GM11168 (cell line): ENCODE results near the gene GPN1.
"Not testable (repeated sequence)": the region's sequence is repeated elsewhere in the genome, so short reads cannot be mapped to it uniquely, and the experiment has no call there.

Source experiments
- in situ Hi-C: fragments of 300-500 bp; cut with MboI; formaldehyde crosslinking; loops from one replicate; pipeline ENCODE4 v1.12.0; 2022; ENCODE audit warnings: low sequenced_read_pairs; ENCODE audit not compliant: unreplicated experiment

GPN1 gene

GRCh38 chr2:27626323-27626722, 2.5 kb upstream of the GPN1 start:
- in situ Hi-C loops = not testable (repeated sequence)

GRCh38 chr2:27626921-27627320, 1.9 kb upstream of the GPN1 start:
- in situ Hi-C loops = not testable (repeated sequence)

- in situ Hi-C loops = no loop called here
Observed at GRCh38 chr2:27627963-27628766, 685 bp upstream of the GPN1 start.

GRCh38 chr2:27630257-27630656, 1.4 kb downstream of the GPN1 start:
- in situ Hi-C loops = not testable (repeated sequence)

GRCh38 chr2:27634291-27634690, 5.4 kb downstream of the GPN1 start:
- in situ Hi-C loops = no loop called here

DNA sequence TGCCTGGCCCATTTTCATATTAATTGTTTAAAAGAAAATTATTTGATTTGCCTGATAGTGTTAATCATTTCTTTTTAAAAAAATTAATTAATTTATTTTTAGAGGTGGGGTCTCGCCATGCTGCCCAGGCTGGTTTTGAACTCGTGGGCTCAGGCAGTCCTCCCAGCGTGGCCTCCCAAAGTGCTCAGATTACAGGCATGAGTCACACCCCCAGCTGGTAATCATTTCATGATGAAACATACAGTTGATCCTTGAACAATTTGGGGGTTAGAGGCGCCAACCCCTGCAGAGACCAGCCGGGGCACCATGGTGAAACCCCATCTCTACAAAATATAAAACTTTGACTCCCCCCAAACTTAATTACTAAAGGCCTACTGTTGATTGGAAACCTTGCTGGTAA, 7.9 kb downstream of the GPN1 start:
- in situ Hi-C loops = no loop called here

DNA sequence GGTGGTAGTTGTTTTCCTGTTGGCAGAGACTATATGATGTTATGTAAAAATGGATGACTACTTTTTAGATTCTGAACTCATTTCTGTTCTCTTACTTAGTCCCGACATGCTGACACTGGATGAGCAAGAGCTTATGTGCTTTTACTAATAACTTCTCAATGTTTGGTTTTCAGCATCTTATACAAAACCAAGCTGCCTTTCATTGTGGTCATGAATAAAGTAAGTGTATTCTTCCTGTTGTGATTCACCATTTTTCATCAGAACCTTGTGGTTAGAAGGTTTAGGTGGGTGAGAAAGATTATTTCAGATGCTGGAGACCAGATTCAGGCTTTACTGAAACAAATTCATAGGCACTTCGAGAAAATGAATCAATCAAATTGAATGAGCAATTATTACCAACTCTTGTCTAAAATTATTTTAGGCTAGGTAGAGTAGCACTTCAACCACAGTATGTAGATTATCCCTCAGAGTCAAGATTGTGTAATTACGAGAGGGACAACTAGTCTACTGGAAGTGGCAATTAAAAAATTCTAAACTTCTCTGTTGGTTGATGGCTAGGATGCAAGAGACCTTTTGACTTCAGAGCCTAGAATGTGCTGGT, 9.3 kb downstream of the GPN1 start:
- in situ Hi-C loops = no loop called here

DNA sequence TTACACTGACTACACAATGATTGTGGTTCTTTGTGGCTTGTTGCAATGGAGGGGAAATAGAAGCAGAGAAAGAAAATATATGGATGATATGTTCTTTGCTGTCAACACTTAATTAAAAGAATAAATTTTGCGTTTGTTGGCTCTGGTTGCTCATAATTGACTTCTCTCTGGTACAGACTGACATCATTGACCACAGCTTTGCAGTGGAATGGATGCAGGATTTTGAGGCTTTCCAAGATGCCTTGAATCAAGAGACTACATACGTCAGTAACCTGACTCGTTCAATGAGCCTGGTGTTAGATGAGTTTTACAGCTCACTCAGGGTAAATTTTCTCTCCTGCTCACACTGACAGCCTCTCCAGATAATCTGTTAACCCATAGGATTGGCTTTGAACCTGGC, 9.9 kb downstream of the GPN1 start:
- in situ Hi-C loops = no loop called here

DNA sequence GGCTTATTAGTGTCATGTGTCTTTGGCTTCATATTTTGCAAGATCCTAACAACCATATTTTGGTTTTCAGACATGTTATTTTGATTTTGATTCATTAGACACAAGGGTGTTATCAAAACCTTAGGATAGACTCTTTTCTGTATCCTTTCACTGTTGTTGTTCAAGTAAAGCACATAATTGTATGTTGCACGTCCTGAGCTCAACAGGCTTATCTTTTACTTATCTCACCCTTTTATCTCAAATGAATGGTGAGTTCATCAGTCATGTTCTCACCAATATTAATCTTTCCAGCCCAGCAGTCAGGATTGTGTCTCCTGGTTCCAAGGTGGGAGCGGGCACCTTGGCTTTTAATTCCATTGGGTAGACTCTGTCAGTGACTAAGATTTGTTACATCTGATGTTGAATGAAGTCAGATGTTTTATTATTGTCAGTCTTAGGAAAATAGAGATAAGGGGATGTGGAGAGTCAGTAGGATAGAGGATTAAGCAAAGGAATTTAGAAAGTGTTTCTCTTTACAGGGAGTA, 11.9 kb downstream of the GPN1 start:
- in situ Hi-C loops = no loop called here

DNA sequence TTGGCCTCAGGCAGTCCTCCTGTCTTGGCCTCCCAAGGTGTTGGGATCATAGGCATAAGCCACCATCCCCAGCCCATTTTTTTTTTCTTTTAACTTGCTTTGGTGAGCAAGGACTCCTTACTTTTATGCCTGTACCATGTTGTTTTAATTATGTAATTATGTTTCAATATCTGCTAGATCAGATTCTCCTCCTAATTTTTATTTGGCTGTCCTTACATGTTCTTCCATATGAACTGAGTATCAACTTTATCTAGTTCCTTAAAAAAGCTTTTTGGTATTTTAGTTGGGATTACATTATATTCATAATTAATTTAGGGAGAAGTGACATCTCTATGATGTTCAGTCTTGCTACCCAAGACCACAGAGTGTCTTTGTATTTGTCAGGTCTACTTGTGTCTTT, 16.3 kb downstream of the GPN1 start:
- in situ Hi-C loops = no loop called here

GRCh38 chr2:27647289-27647688, 18.4 kb downstream of the GPN1 start:
- in situ Hi-C loops = no loop called here

- in situ Hi-C loops = no loop called here
Observed at GRCh38 chr2:27647737-27648136, 18.9 kb downstream of the GPN1 start.

DNA sequence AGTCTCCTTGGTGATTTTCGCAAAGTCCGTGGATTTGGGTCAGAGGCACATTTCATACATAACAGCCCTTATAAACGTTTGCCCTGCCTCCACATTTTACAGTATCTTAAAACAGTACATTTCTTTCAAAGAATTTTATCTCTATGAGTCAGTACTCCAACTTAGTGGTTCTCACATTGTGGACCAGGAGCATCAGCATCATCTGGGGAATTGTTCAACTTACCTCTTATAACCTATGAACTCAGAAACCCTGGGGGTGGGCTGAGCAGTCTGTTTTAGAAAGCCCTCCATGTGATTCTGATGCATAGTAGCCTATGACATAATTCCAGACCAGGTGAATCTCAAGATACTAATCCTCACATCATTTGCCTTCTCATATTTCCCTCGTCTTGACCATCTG, 22.2 kb downstream of the GPN1 start:
- in situ Hi-C loops = no loop called here

GRCh38 chr2:27652341-27652740, 23.5 kb downstream of the GPN1 start:
- in situ Hi-C loops = no loop called here

- in situ Hi-C loops = no loop called here
Observed at GRCh38 chr2:27652790-27653189, 23.9 kb downstream of the GPN1 start.

DNA sequence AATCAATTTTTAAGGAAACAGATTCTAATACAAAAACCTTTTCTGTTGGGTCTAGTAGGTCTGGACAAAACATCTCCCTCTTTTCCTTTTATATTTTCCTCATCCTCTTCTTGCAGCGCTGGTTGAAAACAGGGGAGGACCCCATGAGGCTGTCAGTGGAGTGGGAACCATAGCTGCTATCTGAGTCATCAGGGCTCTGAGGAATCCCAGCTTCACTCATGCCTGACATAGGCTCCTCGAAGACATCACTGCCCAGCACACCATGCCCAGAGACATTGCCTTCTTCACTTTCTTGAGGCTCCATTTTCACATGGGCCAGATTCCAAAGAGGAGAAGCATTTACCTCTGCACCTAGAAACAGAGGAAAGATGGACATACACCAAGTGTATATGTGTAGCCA, 24.5 kb downstream of the GPN1 start:
- in situ Hi-C loops = no loop called here

GRCh38 chr2:27655155-27655951, 26.5 kb downstream of the GPN1 start:
- in situ Hi-C loops = no loop called here

DNA sequence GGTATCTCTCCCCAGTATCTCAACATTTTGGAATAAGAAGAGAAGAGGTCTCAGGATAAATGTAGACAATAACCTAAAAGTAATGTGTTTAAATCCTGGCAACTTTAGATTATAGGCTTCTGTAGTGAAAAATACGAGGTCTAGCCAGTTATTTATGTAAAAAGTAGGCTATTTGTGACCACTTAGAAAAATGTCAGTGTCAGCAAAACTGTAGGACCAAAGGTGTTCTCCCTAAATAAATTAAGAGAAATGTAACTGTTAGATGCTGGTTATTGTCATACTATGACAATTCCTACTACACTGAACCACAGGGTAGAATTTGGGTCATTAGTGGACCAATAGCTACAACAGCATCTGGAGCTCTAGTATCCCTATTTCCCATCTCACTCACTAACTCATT, 32.5 kb downstream of the GPN1 start:
- in situ Hi-C loops = no loop called here

GRCh38 chr2:27663285-27664153, 34.7 kb downstream of the GPN1 start, which contains the start of the genes SLC4A1AP and SUPT7L:
Gene SLC4A1AP, plus strand, starts transcription at chr2:27663889. Its CDS starts 26 bp downstream, at chr2:27663915.
Gene SUPT7L, minus strand, starts transcription at chr2:27663614. Its CDS starts 1,422 bp downstream, at chr2:27662192.
- in situ Hi-C loops = no loop called here

DNA sequence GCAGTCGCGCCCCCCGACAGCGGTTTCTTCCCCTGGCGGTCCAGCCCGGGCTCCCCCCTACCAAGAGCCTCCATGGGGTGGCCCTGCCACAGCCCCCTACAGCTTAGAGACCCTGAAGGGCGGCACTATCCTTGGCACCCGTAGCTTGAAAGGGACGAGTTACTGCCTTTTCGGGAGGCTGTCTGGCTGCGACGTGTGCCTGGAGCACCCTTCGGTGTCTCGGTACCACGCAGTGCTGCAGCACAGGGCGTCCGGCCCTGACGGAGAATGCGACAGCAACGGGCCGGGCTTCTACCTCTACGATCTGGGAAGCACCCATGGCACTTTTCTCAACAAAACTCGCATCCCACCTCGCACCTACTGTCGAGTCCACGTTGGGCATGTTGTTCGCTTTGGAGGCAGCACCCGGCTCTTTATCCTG, 35.3 kb downstream of the GPN1 start:
- in situ Hi-C loops = no loop called here
